Aorta (tissue), 5 donors: Measurements from ENCODE around the gene M6PR. TPM values are rescaled to one million over a fixed set of nuclear protein-coding genes. Genes with fewer than 3 reads are reported as not detected.
"Not testable (repeated sequence)": the region's sequence is repeated elsewhere in the genome, so short reads cannot be mapped to it uniquely, and the experiment has no call there.

Experiments used
- ATAC-seq: fragments of 200-7000 bp; cut with Tn5 transposase; one replicate; pipeline ENCODE4 v1.9.1; 2022; ENCODE audit warnings: moderate library complexity; ENCODE audit not compliant: low FRiP score
- DNase-seq, 2 donors: peaks; one replicate each; pipeline ENCODE4 v3.0.0-alpha.2; 2020
- H3K27ac ChIP-seq, 2 donors: one replicate each; pipeline ENCODE4 v1.5.1; 2013; ENCODE audit warnings: low read length in 2 of 2, mild to moderate bottlenecking in 2 of 2, moderate library complexity in 2 of 2, control low read depth in 1 of 2, inconsistent platforms in 1 of 2, low read depth in 1 of 2
- H3K27me3 ChIP-seq, 2 donors: one replicate each; pipeline ENCODE4 v1.6.1; 2013; ENCODE audit warnings: control low read depth in 1 of 2, low read length in 1 of 2, mild to moderate bottlenecking in 1 of 2, moderate library complexity in 1 of 2; ENCODE audit not compliant: insufficient read depth in 2 of 2, control insufficient read depth in 1 of 2
- H3K36me3 ChIP-seq, 2 donors: one replicate each; pipeline ENCODE4 v1.6.1; 2013; ENCODE audit warnings: control low read depth in 1 of 2, low read length in 1 of 2, mild to moderate bottlenecking in 1 of 2; ENCODE audit not compliant: insufficient read depth in 2 of 2, control insufficient read depth in 1 of 2
- H3K4me1 ChIP-seq, 2 donors: one replicate each; pipeline ENCODE4 v1.6.1; 2013; ENCODE audit warnings: low read length in 2 of 2, control low read depth in 1 of 2, mild to moderate bottlenecking in 1 of 2, moderate library complexity in 1 of 2; ENCODE audit not compliant: insufficient read depth in 2 of 2, control insufficient read depth in 1 of 2
- H3K4me3 ChIP-seq, 2 donors: one replicate each; pipeline ENCODE4 v1.5.1; 2013; ENCODE audit warnings: low read length in 2 of 2, control low read depth in 1 of 2, mild to moderate bottlenecking in 1 of 2
- H3K9me3 ChIP-seq: one replicate; pipeline ENCODE4 v1.6.1; 2013; ENCODE audit warnings: mild to moderate bottlenecking, low read length; ENCODE audit not compliant: control insufficient read depth
- WGBS, 2 donors: extraction: QIAGEN DNeasy Blood & Tissue Kit; methylation state at CpG; one replicate each; pipeline ENCODE4 v1.1.7; 2013; 5-methylcytosine and 5-hydroxymethylcytosine counted together
- intact Hi-C, 2 donors: fragments of 100-400 bp; cut with DNase I; formaldehyde crosslinking; loops; one replicate each; pipeline versions ENCODE4 v1.14.2 to v1.15.0; 2022
- polyA plus RNA-seq, 2 donors: library from polyadenylated mRNA; stranded (reverse); fragments of 200-250 nt; gene quantifications; one replicate each; pipeline ENCODE4 v1.2.3, GENCODE V29; 2013
- total RNA-seq, 2 donors: library from RNA; stranded (reverse); fragmentation: NEBNext Ultra II Directional; extraction: Animal tissue kit (Norgen Biotek cat#: 25700); gene quantifications; one replicate each; pipeline ENCODE4 v1.2.1, GENCODE V29; 2021
- donor health status: healthy with polysubstance abuse.
- donor health status: Bipolar disorder and iron deficiency.
- donor health status: DM: no; HTN: no; CAD: no.
- donor health status: DM: no; HTN: no; CAD: no.
- donor health status: DM: yes; HTN: yes; CAD: no.

M6PR gene
- total and polyA plus RNA-seq, 4 donors, result 38.6 to 105 (median 67.0) TPM

GRCh38 chr12:8922544-8922943 is 26.9 kb downstream of the M6PR start:
- no peak overlapping the region for H3K27ac ChIP-seq
- H3K36me3 ChIP-seq, result peaks cover 0 to 6% of the 10 kb centered on the region in 2 donors
- no peak overlapping the region for H3K4me3 ChIP-seq
- ATAC-seq (no peak), DNase-seq (no peak)
- H3K4me1 ChIP-seq, result no peaks in the 10 kb centered on the region
- intact Hi-C loops, result no loop called here
- H3K9me3 ChIP-seq, result no peaks in the 10 kb centered on the region
- no peaks in the 10 kb centered on the region for H3K27me3 ChIP-seq
- 92 to 95% methylated on average over 5 of the region's 5 CpGs for WGBS, 2 donors

- H3K4me3 ChIP-seq, ATAC-seq, intact Hi-C loops, DNase-seq, H3K9me3 ChIP-seq, H3K4me1 ChIP-seq, H3K27ac ChIP-seq, H3K27me3 ChIP-seq, H3K36me3 ChIP-seq: not testable (repeated sequence)
- WGBS, 2 donors, result 84 to 87% methylated on average over 3 to 4 of the region's 4 CpGs
Observed at GRCh38 chr12:8919643-8920042, 29.8 kb downstream of the M6PR start.

DNA sequence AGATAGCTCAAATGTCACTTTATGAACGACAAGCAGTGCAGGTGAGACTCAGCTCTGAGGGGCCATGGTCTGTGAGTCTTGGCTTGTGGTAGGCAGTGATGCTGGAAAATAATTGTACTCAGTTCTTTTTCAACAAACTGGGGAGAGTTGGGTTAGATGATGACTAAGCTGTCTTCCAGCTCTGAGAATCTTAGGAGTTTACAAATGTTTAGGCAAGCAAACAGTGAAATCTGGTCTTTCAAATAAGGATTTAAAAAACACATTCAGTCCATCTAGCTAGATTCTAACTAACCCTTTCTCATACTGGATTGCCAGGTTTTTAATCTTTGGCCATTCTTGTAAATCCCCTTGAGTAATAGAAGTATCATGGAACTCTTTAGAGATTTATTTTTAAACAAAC is 31.7 kb downstream of the M6PR start:
- Histone ChIP-seq H3K4me3 (no peak overlapping the region), H3K9me3 (no peaks in the 10 kb centered on the region), H3K4me1 (peaks cover 0 to 6% of the 10 kb centered on the region in 2 donors), H3K36me3 (no peaks in the 10 kb centered on the region), H3K27ac (no peak overlapping the region), H3K27me3 (no peaks in the 10 kb centered on the region)
- intact Hi-C loops, result no loop called here
- no peak for DNase-seq
- no peak for ATAC-seq
- WGBS, 2 donors, result 50 to 68% methylated on average over 1 of the region's 1 CpG

- no peak for ATAC-seq
- WGBS, 2 donors, result 75 to 76% methylated on average over 3 of the region's 3 CpGs
- Histone ChIP-seq H3K27me3 (no peaks in the 10 kb centered on the region), H3K9me3 (no peaks in the 10 kb centered on the region), H3K4me3 (no peak overlapping the region), H3K27ac (no peak overlapping the region), H3K36me3 (no peaks in the 10 kb centered on the region), H3K4me1 (peaks cover 0 to 6% of the 10 kb centered on the region in 2 donors)
- intact Hi-C loops, result no loop called here
- DNase-seq, result no peak
Observed at GRCh38 chr12:8917031-8917430, 32.4 kb downstream of the M6PR start.

GRCh38 chr12:8916154-8916553 is 33.3 kb downstream of the M6PR start:
- intact Hi-C loops, result no loop called here
- Histone ChIP-seq H3K4me3 (no peak overlapping the region), H3K4me1 (peaks cover 0 to 6% of the 10 kb centered on the region in 2 donors), H3K27ac (no peak overlapping the region), H3K36me3 (no peaks in the 10 kb centered on the region), H3K9me3 (no peaks in the 10 kb centered on the region), H3K27me3 (no peaks in the 10 kb centered on the region)
- ATAC-seq (no peak), DNase-seq (no peak)

GRCh38 chr12:8914716-8915526 is 34.5 kb downstream of the M6PR start:
- WGBS, 2 donors, result 1% methylated on average over 19 to 30 of the region's 35 CpGs
- peak overlapping the region in 1 of 2 donors; percentile 28 for H3K27ac ChIP-seq
- DNase-seq (peak; percentile 63 to 80), ATAC-seq (peak; percentile 64)
- H3K36me3 ChIP-seq, result no peaks in the 10 kb centered on the region
- H3K9me3 ChIP-seq, result no peaks in the 10 kb centered on the region
- intact Hi-C loops, result loop anchor here (1.0 to 5.0 kb wide), 2 partner anchors 34 to 37 kb away; partner anchors contain the start of gene M6PR (in 1 of the 2)
- H3K4me1 ChIP-seq, result peaks cover 0 to 6% of the 10 kb centered on the region in 2 donors
- no peaks in the 10 kb centered on the region for H3K27me3 ChIP-seq
- H3K4me3 ChIP-seq, result peak overlapping the region; percentile 87 to 91

GRCh38 chr12:8914033-8914715 is 35.3 kb downstream of the M6PR start, which contains the start of gene PHC1:
Gene PHC1, plus strand, starts transcription at chr12:8914509. Its CDS starts 3,169 bp downstream, at chr12:8917678.
- peak within 1 kb of the TSS; percentile 87 to 91 for H3K4me3 ChIP-seq
- H3K27me3 ChIP-seq, H3K36me3 ChIP-seq, H3K9me3 ChIP-seq, H3K4me1 ChIP-seq: not testable (repeated sequence)
- DNase-seq (peak; percentile 89 to 95), ATAC-seq (peak; percentile 87)
- peak within 1 kb of the TSS; percentile 87 to 92 for H3K27ac ChIP-seq
- WGBS, 2 donors, result 0 to 1% methylated on average over 16 to 36 of the region's 57 CpGs
- intact Hi-C loops, result loop anchor here (1.0 to 5.0 kb wide), 2 partner anchors 35 to 38 kb away; partner anchors contain the start of gene M6PR (in 1 of the 2)

DNA sequence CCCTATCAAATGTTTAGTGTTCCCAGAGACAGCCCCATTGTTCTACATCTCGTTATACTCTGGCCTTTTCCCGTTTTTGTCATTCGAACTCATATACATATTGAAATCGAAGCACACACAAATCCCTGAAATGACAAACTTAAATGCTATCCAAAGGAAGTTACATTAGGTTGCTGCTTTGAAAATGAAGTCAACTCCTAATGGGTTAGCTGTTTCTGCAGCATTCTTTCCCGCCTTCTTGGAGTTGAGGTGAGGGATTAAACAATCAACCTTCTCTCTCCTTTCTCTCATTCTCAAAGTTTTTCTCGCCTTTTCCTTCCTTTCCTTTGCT is 35.8 kb downstream of the M6PR start:
- Histone ChIP-seq H3K36me3 (no peaks in the 10 kb centered on the region), H3K9me3 (no peaks in the 10 kb centered on the region), H3K27ac (peak overlapping the region; percentile 87 to 92), H3K4me3 (peak overlapping the region; percentile 87 to 91), H3K27me3 (no peaks in the 10 kb centered on the region), H3K4me1 (peaks cover 0 to 6% of the 10 kb centered on the region in 2 donors)
- intact Hi-C loops, result loop anchor here (1.0 to 5.0 kb wide), 2 partner anchors 36 to 39 kb away; partner anchors contain the start of gene M6PR (in 1 of the 2)
- DNase-seq (no peak), ATAC-seq (no peak)
- 4 to 6% methylated on average over 6 of the region's 6 CpGs for WGBS, 2 donors
